Mucosa of descending colon (tissue), 3 donors: Measurements from ENCODE around the gene CHST5. TPM values are rescaled to one million over a fixed set of nuclear protein-coding genes. Genes with fewer than 3 reads are reported as not detected.
"Not testable (repeated sequence)": the region's sequence is repeated elsewhere in the genome, so short reads cannot be mapped to it uniquely, and the experiment has no call there.

ENCODE experiments used
- ATAC-seq: fragments of 200-7000 bp; cut with Tn5 transposase; one replicate; pipeline ENCODE4 v1.9.1; 2020; ENCODE audit warnings: mild to moderate bottlenecking, moderate library complexity
- DNase-seq, 3 donors: peaks; one replicate each; pipeline ENCODE4 v3.0.0-alpha.2; 2020
- H3K36me3 ChIP-seq: fragments of 200-600 bp; one replicate; pipeline ENCODE4 v1.8.0; 2021; ENCODE audit warnings: low read depth, mild to moderate bottlenecking
- H3K4me1 ChIP-seq: fragments of 200-600 bp; one replicate; pipeline ENCODE4 v1.8.0; 2021; ENCODE audit warnings: low read depth, mild to moderate bottlenecking
- H3K4me3 ChIP-seq: fragments of 200-600 bp; one replicate; pipeline ENCODE4 v1.8.0; 2021; ENCODE audit warnings: mild to moderate bottlenecking
- H3K9me3 ChIP-seq: fragments of 200-600 bp; one replicate; pipeline ENCODE4 v1.8.0; 2021; ENCODE audit warnings: mild to moderate bottlenecking
- intact Hi-C, 2 donors: fragments of 100-400 bp; cut with DNase I in 1 of 2; cut with micrococcal nuclease in 1 of 2; formaldehyde crosslinking; loops; one replicate each; pipeline versions ENCODE4 v1.11.0 to v1.11.1; 2022; cut with DNase I, micrococcal nuclease
- total RNA-seq, 3 donors: library from RNA; stranded (reverse); fragmentation: NEBNext Ultra II Directional in 2 of 3; extraction: Animal tissue kit (Norgen Biotek cat#: 25700) in 2 of 3; gene quantifications; one replicate each; pipeline versions ENCODE4 v1.2.1 to v1.2.4, GENCODE V29; 2021 to 2023
- TF ChIP-seq, protein P1 (sequence below): fragments of 200-600 bp; IDR thresholded peaks from one replicate; pipeline ENCODE4 v1.8.0; 2022; ENCODE audit warnings: antibody characterized with exemption, mild to moderate bottlenecking
- donor health status: DM: no; HTN: no; CAD: no; lungs with moderate emphysema.
- donor health status: DM: no; HTN: no; CAD: no.
- donor health status: DM: no; HTN: yes; CAD: no.

CHST5 gene
- total RNA-seq, 3 donors from 2014 or later: 27.4 to 111 (median 105) TPM

DNA sequence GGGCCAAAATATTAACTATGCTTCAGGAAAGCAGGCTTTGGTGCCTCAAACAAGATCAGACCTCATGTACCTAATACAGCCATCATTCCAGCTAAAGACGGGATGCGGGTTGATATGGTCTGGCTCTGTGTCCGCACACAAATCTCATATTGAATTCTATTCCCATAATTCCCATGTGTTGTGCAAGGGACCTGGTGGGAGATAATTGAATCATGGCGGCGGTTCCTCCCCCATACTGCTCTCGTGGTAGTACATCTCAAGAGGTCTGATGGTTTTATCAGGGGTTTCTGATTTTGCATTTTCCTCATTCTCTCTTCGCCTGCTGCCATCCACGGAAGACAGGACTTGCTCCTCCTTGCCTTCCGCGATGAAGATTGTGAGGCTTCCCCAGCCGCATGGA is 21.6 kb downstream of the CHST5 start:
- TF ChIP-seq, protein P1, sequence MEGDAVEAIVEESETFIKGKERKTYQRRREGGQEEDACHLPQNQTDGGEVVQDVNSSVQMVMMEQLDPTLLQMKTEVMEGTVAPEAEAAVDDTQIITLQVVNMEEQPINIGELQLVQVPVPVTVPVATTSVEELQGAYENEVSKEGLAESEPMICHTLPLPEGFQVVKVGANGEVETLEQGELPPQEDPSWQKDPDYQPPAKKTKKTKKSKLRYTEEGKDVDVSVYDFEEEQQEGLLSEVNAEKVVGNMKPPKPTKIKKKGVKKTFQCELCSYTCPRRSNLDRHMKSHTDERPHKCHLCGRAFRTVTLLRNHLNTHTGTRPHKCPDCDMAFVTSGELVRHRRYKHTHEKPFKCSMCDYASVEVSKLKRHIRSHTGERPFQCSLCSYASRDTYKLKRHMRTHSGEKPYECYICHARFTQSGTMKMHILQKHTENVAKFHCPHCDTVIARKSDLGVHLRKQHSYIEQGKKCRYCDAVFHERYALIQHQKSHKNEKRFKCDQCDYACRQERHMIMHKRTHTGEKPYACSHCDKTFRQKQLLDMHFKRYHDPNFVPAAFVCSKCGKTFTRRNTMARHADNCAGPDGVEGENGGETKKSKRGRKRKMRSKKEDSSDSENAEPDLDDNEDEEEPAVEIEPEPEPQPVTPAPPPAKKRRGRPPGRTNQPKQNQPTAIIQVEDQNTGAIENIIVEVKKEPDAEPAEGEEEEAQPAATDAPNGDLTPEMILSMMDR: no peak
- H3K9me3 ChIP-seq: no peaks in the 10 kb centered on the region
- H3K36me3 ChIP-seq: no peaks in the 10 kb centered on the region
- H3K4me3 ChIP-seq: no peak overlapping the region
- ATAC-seq: no peak
- DNase-seq: no peak
- no peaks in the 10 kb centered on the region for H3K4me1 ChIP-seq
- intact Hi-C loops: loop anchor here in 1 of 2 donors (10.0 kb wide), 1 partner anchor 49 kb away; the partner anchor contains the start of gene TMEM170A

DNA sequence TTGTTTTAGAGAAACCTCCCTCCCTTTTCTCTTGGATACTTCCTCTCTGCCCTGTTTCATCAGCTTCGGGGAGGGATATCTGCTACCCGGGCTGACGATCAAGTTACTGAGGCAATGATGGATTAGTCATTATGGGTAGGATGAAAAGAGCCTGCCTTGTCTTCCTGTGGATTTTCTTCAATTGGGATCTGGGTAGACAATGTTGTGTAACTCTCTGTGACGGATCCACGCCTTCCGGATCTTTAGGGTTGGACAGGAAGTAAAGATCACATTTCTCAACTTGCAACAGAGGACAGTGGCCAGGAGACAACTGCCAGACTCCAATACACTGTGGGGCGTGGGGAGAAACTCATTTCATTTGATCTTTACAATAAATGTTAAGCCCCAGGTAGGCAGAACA is 29.3 kb downstream of the CHST5 start:
- H3K36me3 ChIP-seq: no peaks in the 10 kb centered on the region
- intact Hi-C loops: no loop called here
- DNase-seq (peak in 1 of 3 donors; percentile 49), ATAC-seq (peak; percentile 90)
- H3K9me3 ChIP-seq: no peaks in the 10 kb centered on the region
- H3K4me3 ChIP-seq: no peak overlapping the region
- no peaks in the 10 kb centered on the region for H3K4me1 ChIP-seq
- TF ChIP-seq, protein P1: no peak

DNA sequence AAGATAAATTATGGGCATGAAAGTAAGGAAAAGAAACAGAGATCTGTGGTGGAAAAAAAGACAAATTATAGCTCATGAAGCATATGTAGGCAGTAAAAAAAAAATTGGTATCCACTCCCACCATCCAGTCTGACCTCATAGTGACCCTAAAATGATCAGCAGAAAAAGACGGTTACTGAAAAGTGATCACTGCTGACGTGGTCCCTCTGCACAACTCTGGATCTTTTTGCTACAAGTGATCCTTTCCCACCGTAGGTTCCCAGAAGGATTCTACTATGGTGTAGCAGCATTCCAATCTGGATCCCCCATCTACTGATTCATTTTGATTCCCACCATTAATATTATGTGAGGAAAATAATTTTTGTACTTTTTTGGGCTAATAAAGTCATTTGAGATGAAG is 29.8 kb downstream of the CHST5 start:
- H3K4me1 ChIP-seq: no peaks in the 10 kb centered on the region
- ATAC-seq (no peak), DNase-seq (no peak)
- H3K4me3 ChIP-seq: no peak overlapping the region
- no peaks in the 10 kb centered on the region for H3K36me3 ChIP-seq
- intact Hi-C loops: no loop called here
- no peaks in the 10 kb centered on the region for H3K9me3 ChIP-seq
- TF ChIP-seq, protein P1: no peak

DNA sequence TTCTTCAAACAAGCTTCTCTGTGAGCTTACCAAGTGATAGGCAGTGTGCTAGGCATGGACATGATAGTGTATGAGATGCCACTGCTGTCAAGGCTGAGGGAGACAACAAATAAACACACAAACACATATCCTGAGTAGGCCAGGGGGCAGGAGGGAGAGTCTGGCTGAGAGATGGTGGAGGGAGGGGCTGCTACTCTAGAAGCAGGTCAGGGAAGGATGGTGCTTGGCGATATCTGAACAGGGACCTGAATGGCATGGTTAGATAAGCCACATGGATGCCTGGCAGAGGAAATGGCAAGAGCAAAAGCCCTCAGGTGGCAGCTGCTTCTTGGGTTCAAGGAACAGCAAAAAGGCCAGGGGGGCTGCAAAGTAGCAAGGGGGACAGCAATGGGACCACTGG is 32.1 kb downstream of the CHST5 start:
- H3K36me3 ChIP-seq: no peaks in the 10 kb centered on the region
- no peak for DNase-seq
- H3K4me1 ChIP-seq: no peaks in the 10 kb centered on the region
- TF ChIP-seq, protein P1: no peak
- no peaks in the 10 kb centered on the region for H3K9me3 ChIP-seq
- ATAC-seq: no peak
- H3K4me3 ChIP-seq: no peak overlapping the region
- intact Hi-C loops: no loop called here

DNA sequence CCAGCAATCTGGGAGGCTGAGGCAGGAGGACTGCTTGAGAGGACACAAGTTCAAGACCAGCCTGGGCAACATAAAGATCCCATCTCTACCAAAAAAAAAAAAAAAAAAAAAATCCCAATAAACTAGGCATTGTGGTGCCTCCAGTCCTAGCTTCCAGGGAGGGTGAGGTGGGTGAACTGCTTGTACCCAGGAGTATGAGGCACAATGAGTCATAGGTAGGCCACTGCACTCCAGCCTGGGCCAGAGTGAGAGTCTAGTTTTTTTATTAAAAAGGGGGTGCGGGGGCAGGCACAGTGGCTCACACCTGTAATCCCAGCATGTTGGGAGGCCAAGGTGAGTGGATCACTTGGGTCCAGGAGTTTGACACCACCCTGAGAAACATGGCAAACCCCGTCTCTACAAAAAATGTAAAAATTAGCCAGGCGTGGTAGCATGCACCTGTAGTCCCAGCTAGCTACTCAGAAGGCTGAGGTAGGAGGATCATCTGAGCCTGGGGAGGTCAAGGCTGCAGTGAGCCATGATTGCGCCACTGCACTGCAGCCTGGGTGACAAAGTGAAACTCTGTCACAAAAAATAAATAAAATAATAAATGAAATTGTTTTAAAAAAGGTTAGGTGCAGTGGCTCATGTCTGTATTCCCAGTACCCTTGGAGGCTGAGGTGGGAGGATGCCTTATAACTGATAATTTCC is 32.8 kb downstream of the CHST5 start:
- no peak for ATAC-seq
- Histone ChIP-seq H3K4me3 (no peak overlapping the region), H3K4me1 (no peaks in the 10 kb centered on the region), H3K9me3 (no peaks in the 10 kb centered on the region), H3K36me3 (no peaks in the 10 kb centered on the region)
- intact Hi-C loops: no loop called here
- no peak for DNase-seq
- TF ChIP-seq, protein P1: no peak

DNA sequence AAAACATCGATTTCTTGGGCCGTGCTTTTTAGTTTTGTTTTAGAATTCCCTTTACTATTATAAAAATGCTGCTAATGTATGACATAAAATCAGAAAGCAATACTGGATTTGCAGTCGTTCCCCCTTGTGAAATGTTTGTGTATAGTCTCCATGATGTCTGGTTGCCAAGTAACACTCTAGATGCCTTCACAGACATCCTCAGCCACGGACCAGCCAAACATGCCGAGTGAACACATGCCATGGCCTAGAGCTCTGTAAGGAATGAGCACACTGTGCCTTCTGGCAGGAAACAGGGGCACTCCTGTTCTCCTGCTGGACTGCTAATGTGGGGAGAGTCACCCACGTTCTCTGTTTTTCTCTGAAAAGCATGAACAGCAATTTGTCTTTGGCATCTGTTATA is 34.1 kb downstream of the CHST5 start:
- H3K4me1 ChIP-seq, H3K4me3 ChIP-seq, H3K36me3 ChIP-seq, H3K9me3 ChIP-seq, intact Hi-C loops, ATAC-seq: not testable (repeated sequence)
- DNase-seq: peak in 1 of 3 donors; percentile 7
